LNCaP clone FGC (cell line): ENCODE results near the gene ETV6.

Experiments used
- DNase-seq: peaks from one replicate; pipeline ENCODE4 v3.0.0-alpha.2; 2011; ENCODE audit warnings: low read depth
- H3K4me3 ChIP-seq: 2 replicates; pipeline ENCODE4 v1.5.1; 2011; ENCODE audit warnings: mild to moderate bottlenecking, low read depth, low read length, control low read depth
- TF ChIP-seq, protein P1 (sequence below): IDR thresholded peaks from 2 replicates; pipeline ENCODE4 v1.5.1; 2012; ENCODE audit warnings: mild to moderate bottlenecking; ENCODE audit not compliant: control insufficient read depth, insufficient read depth; ENCODE audit errors: extremely low read depth

The ETV6 gene

DNA sequence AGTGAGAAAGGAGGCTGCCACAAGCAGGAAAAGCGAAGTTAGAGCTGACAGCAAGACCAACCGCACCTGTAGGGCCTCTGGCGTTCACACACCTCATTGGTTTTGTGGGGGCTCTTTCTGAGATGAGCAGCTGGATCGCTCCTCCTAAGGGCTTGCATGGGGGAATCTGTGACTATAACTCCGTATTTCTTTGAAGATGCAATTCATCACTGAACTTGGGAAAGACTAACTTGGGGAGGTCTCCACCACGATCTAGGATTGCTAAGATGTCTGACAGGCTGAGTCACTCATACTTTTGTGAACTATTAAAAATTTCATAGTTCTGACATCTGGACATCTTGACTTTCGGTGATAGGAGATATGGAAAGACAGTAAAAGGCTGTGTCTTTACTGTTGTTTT is 173.6 kb downstream of the ETV6 start:
- TF ChIP-seq, protein P1, sequence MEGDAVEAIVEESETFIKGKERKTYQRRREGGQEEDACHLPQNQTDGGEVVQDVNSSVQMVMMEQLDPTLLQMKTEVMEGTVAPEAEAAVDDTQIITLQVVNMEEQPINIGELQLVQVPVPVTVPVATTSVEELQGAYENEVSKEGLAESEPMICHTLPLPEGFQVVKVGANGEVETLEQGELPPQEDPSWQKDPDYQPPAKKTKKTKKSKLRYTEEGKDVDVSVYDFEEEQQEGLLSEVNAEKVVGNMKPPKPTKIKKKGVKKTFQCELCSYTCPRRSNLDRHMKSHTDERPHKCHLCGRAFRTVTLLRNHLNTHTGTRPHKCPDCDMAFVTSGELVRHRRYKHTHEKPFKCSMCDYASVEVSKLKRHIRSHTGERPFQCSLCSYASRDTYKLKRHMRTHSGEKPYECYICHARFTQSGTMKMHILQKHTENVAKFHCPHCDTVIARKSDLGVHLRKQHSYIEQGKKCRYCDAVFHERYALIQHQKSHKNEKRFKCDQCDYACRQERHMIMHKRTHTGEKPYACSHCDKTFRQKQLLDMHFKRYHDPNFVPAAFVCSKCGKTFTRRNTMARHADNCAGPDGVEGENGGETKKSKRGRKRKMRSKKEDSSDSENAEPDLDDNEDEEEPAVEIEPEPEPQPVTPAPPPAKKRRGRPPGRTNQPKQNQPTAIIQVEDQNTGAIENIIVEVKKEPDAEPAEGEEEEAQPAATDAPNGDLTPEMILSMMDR: no peak
- no peak overlapping the region for H3K4me3 ChIP-seq
- no peak for DNase-seq

DNA sequence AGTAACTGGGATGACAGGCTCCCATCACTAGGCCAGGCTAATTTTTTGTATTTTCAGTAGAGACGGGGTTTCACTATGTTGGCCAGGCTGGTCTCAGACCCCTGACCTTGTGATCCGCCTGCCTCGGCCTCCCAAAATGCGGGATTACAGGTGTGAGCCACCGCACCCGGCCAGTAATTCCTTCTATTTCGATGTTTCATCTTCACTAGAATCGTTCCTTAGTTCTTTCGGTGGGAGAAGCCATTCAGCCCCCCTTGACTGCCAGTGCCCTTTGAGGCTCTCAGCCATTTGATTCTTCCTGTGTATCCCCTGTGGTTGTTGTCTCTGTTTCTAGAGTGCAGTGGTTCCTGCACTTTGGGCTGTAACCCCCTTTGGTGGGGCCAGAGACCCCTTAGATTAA is 174.1 kb downstream of the ETV6 start:
- H3K4me3 ChIP-seq: no peak overlapping the region
- TF ChIP-seq, protein P1: no peak

DNA sequence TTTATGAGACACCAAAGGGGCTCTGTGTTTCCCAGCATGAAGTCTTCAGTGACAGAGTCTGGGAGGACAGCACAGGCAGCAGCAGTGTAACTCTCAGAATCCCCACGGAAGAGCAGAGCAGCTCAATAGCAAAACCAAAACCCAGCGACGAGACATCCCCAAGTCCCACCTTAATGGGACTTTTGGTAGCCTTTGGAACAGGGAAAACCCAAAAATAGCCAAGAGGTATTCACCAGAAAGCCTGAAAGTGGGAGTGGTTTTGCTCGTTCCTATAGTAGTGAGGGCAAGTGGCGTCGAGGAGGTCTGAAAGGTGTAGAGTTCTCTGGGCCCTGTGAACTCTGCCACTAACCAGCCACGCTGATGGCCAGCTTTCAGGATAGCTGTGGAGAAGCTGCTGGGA is 174.6 kb downstream of the ETV6 start:
- no peak for DNase-seq
- H3K4me3 ChIP-seq: no peak overlapping the region
- TF ChIP-seq, protein P1: no peak

More for the DNA sequence above, 174.1 kb downstream of the ETV6 start:
- no peak for DNase-seq

DNA sequence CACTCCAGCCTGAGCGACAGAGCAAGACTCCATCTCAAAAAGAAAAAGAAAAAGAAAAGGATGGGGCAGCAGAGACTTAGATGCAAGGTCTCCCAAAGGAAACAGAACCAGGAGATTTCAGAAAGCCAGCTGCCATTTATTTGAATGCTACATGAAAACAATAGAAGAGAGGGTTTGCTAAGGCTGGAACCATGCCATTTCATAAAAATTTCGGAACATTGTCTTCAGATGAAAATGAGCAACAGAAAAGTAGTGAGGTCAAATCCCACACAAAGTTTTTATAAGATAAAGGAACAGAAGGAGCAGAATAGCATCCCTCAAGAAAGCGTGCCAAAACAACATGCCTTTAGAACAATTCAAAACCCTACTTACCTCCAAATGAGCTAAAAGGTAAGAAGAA is 175.3 kb downstream of the ETV6 start:
- H3K4me3 ChIP-seq: no peak overlapping the region
- no peak for DNase-seq
- TF ChIP-seq, protein P1: no peak

DNA sequence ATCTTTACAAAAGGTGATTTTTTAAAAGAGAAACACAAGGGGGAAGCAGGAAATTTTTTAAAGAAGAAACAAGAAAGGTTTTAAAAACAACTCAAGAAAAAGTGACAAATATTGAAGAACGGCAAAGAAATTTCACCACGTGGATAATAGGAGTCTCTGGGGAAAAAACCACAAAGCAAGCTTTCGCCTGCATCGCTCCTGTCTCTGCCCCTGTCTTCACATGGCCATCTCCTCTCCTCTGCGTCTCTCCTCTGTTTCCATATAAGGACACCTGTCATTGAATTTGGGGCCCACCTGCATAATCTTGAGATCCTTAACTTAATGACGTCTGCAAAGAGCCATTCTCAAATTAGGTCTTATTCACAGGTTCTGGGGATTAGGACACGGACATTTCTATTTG is 175.8 kb downstream of the ETV6 start:
- no peak overlapping the region for H3K4me3 ChIP-seq
- DNase-seq: no peak
- TF ChIP-seq, protein P1: no peak

DNA sequence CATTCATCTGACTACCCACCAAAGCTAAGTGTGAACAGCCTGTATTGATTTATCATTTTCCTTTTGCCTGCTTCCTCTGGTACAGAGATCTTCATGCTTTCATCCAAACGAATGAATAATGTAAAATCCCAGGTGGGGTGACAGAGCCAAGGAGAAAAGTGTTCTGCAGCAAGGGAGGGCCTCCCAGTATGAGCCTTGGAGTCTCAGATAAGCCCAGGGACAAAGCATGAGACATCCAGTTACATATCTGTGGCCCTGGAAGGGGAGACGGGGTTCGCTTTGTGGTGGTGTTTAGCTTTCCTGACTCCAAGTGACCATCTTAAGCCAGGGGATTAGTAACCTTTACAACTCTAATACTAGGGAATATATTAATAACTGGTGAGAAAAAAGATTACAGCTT is 177.1 kb downstream of the ETV6 start:
- no peak for DNase-seq
- TF ChIP-seq, protein P1: no peak
- H3K4me3 ChIP-seq: no peak overlapping the region
